Amygdala (tissue), 56 donors: ENCODE data around the gene FOXD1.
"Not testable (repeated sequence)": the region's sequence is repeated elsewhere in the genome, so short reads cannot be mapped to it uniquely, and the experiment has no call there.

Experiments
- DNase-seq, 56 donors: peaks; one replicate each; lab custom pipeline; 2025; lab: John Stamatoyannopoulos, UW

Gene FOXD1

GRCh38 chr5:73448463-73449136 is at the start of gene FOXD1:
FOXD1 (minus strand) TSS chr5:73448777; CDS start chr5:73448362, 415 bp downstream.
- peak in 10 of 56 donors; percentile 3 to 52 (median 28) for DNase-seq

DNA sequence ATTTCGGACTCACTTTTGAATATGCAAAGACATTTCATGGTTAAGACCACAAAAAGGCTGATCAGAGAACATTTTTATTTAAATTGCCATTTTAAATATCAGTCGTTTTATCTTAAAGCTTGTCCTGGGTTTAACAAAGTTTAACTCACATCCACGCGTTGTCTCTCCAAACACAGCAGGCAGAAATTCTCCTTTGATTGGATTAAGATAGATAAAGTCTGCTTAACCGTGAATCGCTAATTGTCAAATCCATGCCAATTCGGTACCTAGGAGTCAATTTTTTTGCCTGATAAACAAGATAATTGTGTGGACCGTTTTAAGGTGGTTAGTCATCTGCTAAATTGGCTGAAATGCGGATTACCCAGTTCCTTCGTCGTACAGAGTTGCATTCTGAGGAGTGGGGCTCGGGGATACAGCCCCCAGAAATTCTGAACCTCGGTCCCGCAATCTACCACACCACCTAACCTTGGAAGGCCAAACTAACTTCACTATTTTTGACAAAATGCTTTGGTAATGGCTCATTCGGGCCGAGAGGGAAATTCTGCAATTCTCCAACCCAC is 49.0 kb upstream of the FOXD1 start:
- DNase-seq = peak in 1 of 56 donors; percentile 34

GRCh38 chr5:73496984-73497457 is 48.4 kb upstream of the FOXD1 start:
- no peak for DNase-seq

- no peak for DNase-seq
Observed at GRCh38 chr5:73495772-73496335, 47.3 kb upstream of the FOXD1 start.

DNA sequence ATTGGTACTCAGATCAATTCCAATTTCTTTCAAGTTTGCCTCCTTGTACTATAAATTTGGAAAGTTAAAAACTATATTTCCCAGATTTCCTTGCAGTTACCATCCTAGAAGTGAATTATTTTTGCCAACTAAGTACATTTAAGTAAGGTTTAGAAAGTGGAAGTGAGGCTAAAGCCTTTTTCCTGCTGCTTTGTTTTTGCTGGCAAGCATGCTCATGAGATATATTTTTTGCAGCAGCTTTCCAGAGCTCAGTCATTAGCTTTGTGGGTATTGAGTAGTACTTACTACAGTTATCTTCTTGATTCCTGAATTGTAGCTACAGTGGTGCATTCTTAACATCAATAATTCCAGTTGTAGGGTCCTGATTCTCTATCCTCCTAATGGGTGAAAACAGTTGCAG is 46.1 kb upstream of the FOXD1 start:
- DNase-seq = no peak

DNA sequence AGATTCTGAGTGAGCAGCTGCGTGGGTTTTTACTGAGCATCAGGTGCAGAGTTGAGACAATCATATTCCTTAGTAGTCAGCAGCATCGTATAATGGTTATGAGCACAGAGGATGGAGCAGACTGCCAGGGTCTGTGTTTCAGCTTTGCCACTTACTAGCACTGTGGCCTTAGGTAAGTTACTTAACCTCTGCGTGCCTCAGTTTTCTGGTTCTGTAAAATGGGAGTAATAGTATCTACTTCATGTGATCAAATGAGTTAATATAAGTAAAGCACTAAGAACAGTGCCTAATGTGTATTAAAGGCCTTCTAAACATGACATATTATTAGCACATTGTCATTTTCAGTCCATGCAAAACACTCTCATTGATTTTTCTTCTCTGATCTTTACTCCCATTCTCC is 44.8 kb upstream of the FOXD1 start:
- no peak for DNase-seq

- DNase-seq = no peak
Observed at GRCh38 chr5:73491155-73491554, 42.6 kb upstream of the FOXD1 start.

DNA sequence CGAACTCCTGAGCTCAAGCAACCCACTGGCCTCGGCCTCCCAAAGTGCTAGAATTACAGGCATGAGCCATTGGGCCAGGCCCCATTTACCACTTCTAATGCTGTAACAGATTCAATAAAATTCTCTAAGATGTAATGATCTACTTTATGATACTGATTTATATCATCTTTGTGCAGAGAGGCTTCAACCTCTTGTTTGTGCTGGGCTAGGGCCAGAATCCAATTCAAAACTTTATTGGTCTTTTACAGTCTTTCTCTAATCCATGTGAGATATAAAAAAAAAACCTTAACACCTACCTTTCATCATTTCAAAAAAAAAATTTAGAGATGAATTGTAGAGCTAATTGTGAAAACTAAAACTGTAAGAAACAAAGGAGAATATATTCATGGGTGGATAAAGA is 41.5 kb upstream of the FOXD1 start:
- no peak for DNase-seq

DNA sequence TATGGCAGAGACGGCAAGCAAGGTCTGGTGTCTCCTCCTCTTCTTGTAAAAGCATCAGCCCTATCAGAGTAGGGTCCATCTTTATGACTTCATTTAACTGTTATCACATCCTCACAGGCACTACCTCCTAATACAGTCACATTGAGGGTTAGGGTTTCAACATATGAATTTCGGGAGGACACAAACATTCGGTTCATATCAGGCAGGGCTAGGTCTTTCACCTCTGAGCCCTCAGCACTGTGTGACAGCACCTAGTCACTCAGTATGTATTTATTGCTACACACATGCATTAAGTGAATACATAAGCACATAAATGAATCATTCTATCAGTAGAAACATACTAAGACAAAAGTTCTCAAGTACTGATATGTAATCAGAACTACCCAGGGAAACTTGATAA is 40.2 kb upstream of the FOXD1 start:
- DNase-seq = no peak

DNA sequence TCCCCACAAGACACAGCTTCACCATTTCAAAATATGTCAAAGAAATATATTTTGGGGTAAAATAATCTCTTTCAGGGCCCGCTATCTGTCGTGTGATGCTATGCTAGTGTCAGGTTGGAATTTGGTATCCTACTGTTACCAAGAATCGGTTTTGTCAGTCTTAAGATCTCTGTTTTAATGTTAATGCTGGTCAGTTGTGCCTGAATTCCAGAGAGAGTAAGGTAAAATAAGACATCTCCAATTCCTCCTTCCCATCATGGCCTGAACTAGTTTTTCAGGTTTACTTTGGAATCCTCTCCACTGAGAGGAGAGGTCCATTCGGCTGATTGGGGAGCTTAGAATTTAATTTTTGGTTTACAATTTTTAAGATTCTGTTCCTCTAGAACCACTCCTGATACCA is 39.2 kb upstream of the FOXD1 start:
- DNase-seq = no peak

GRCh38 chr5:73487257-73487656 is 38.7 kb upstream of the FOXD1 start:
- DNase-seq = not testable (repeated sequence)

- DNase-seq = no peak
Observed at GRCh38 chr5:73486119-73486899, 37.7 kb upstream of the FOXD1 start.

- no peak for DNase-seq
Observed at GRCh38 chr5:73485715-73486114, 37.1 kb upstream of the FOXD1 start.

DNA sequence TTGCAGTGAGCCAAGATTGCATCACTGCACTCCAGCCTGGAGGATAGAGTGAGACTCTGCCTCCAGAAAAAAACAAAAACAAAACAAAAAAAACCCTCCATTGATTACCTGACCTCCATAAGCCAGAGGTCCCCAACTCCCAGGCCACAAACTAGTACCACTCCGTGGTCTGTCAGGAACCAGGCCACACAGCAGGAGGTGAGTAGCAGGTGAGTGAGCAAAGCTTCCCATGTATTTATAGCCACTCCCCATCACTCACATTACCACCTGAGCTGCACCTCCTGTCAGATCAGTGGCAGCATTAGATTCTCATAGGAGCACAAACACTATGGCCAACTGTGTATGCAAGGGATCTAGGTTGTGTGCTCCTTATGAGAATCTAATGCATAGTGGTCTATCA is 35.9 kb upstream of the FOXD1 start:
- no peak for DNase-seq

GRCh38 chr5:73483676-73484075 is 35.1 kb upstream of the FOXD1 start:
- no peak for DNase-seq

- no peak for DNase-seq
Observed at GRCh38 chr5:73482383-73483136, 34.0 kb upstream of the FOXD1 start.

DNA sequence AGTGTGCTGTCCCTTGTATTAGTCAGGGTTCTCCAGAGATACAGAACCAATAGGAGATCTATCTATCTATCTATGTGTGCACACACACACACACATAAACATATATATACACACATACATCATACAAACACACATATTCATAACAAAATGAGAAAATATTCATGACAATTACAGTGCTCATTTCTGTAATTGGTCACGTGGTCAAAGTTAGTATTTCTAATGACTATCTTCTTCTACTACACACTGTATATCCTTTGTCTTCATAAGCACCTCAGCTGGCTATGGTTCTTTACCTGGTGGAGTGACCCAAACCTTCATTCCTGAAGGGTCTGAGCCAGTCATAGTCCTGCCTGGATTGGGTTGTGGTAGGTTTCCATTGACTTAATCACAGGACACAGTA is 31.9 kb upstream of the FOXD1 start:
- DNase-seq = no peak

DNA sequence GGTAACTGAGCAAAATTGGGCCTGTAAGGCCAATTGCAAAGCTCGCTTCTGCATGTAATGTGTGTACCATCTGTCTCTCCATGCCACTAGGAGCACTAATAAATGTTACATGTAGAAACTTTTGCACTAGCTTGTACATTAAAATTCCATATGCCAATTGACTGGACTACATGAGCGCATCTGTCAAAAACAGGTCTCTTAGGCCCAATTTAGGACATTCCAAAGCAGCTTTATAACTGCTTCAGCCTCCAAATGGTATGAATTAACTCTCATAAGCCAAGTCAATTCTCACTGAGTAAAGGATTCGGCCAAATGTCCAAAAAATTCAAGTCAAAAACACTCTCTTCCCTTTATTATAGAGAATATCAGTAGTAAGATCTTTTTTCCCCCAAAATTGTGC is 23.5 kb upstream of the FOXD1 start:
- DNase-seq = no peak

GRCh38 chr5:73471654-73472053 is 23.1 kb upstream of the FOXD1 start:
- DNase-seq = no peak

- no peak for DNase-seq
Observed at GRCh38 chr5:73469878-73470277, 21.3 kb upstream of the FOXD1 start.

DNA sequence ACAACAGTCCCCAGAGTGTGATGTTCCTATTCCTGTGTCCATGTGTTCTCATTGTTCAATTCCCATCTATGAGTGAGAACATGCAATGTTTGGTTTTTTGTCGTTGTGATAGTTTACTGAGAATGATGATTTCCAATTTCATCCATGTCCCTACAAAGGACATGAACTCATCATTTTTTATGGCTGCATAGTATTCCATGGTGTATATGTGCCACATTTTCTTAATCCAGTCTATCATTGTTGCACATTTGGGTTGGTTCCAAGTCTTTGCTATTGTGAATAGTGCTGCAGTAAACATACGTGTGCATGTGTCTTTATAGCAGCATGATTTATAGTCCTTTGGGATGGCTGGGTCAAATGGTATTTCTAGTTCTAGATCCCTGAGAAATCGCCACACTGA is 20.1 kb upstream of the FOXD1 start:
- not testable (repeated sequence) for DNase-seq
